ENCODE measurements around the gene LRP8. TPM values are rescaled to one million over a fixed set of nuclear protein-coding genes. Genes with fewer than 3 reads are reported as not detected.

The LRP8 gene
- total RNA-seq, 4 donors from 2014 or later: 0.36 to 4.2 (median 1.4) TPM

- DNase-seq: no peak
Observed at GRCh38 chr1:53317646-53318539, 10.0 kb downstream of the LRP8 start.

DNA sequence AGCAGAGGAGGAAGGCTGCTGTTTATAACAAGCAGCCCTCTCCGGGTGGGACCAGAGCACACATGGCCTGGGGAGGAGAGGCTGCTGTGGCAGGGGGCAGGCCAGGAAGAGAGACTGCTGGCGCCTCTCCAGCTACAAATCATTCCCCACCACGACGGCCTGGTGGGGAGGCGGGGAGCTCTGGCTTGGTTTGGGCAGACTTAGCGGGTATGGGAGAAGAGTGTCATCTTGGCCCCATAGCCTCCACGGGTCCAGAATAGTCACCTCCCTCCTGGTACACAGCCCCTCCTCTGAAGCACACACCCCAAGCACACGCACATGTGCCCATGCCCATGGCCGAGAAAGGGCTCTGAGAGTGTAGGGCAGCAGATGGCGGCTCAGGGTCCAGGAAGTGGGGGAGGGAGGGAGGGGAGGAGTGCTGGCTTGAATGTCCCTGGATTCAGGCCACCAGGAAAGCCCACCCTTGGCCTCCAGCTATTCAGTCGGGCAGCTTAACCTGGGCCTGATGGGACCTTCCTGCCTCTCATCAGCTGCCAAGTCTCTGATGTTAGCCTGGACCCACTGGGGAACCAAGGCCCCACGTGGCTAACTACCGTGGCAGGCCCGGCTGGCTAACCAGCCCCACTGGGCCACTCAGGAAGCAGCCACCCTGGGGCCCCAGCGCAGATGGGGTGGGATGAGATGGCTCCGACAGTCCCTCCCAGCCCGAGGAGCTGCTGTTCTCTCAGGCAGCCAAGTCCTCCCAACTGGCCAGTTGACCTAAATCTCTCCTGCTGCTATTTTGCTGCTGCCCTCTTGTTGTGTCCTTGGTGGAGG is 10.9 kb downstream of the LRP8 start:
- DNase-seq (no peak), ATAC-seq (no peak)

More at GRCh38 chr1:53317646-53318539, 10.0 kb downstream of the LRP8 start:
- no peak overlapping the region for H3K4me3 ChIP-seq
- intact Hi-C loops (cut with DNase I; ENCODE audit: low total_unique reads) (no loop called here), in situ Hi-C loops (cut with MboI; ENCODE audit: low sequenced_read_pairs in 4 of 4) (no loop called here)
- H3K36me3 ChIP-seq: no peaks in the 10 kb centered on the region
- H3K27me3 ChIP-seq: no peaks in the 10 kb centered on the region
- ATAC-seq: no peak
- no peak overlapping the region for H3K27ac ChIP-seq
- H3K9me3 ChIP-seq: no peaks in the 10 kb centered on the region
- TF ChIP-seq POLR2A (IDR thresholded peaks at IDR 0.05) (no peak), CTCF (IDR thresholded peaks at IDR 0.05 in 4 of 5, conservative IDR thresholded peaks at IDR 0.05 in 1 of 5) (no peak)
- H3K4me1 ChIP-seq: peaks cover 0 to 10% of the 10 kb centered on the region in 2 donors

GRCh38 chr1:53316424-53316765 is 11.5 kb downstream of the LRP8 start:
- Histone ChIP-seq H3K36me3 (no peaks in the 10 kb centered on the region), H3K27me3 (no peaks in the 10 kb centered on the region), H3K27ac (no peak overlapping the region), H3K4me3 (no peak overlapping the region), H3K9me3 (no peaks in the 10 kb centered on the region), H3K4me1 (peaks cover 0 to 10% of the 10 kb centered on the region in 2 donors)
- in situ Hi-C loops (cut with MboI; ENCODE audit: low sequenced_read_pairs in 4 of 4): no loop called here
- intact Hi-C loops (cut with DNase I; ENCODE audit: low total_unique reads): no loop called here
- DNase-seq (no peak), ATAC-seq (no peak)
- TF ChIP-seq CTCF (IDR thresholded peaks at IDR 0.05 in 4 of 5, conservative IDR thresholded peaks at IDR 0.05 in 1 of 5): no peak
- TF ChIP-seq POLR2A (IDR thresholded peaks at IDR 0.05): no peak

More for the DNA sequence above, 10.9 kb downstream of the LRP8 start:
- Histone ChIP-seq H3K27ac (no peak overlapping the region), H3K9me3 (no peaks in the 10 kb centered on the region), H3K36me3 (no peaks in the 10 kb centered on the region), H3K27me3 (no peaks in the 10 kb centered on the region), H3K4me1 (peaks cover 0 to 10% of the 10 kb centered on the region in 2 donors), H3K4me3 (no peak overlapping the region)
- intact Hi-C loops (cut with DNase I; ENCODE audit: low total_unique reads) (no loop called here), in situ Hi-C loops (cut with MboI; ENCODE audit: low sequenced_read_pairs in 4 of 4) (no loop called here)
- TF ChIP-seq CTCF (IDR thresholded peaks at IDR 0.05 in 4 of 5, conservative IDR thresholded peaks at IDR 0.05 in 1 of 5) (no peak), POLR2A (IDR thresholded peaks at IDR 0.05) (no peak)

- Histone ChIP-seq H3K4me1 (peaks cover 0 to 10% of the 10 kb centered on the region in 2 donors), H3K27me3 (no peaks in the 10 kb centered on the region), H3K9me3 (no peaks in the 10 kb centered on the region), H3K36me3 (no peaks in the 10 kb centered on the region), H3K27ac (no peak overlapping the region), H3K4me3 (no peak overlapping the region)
- no peak for DNase-seq
- TF ChIP-seq CTCF (IDR thresholded peaks at IDR 0.05 in 4 of 5, conservative IDR thresholded peaks at IDR 0.05 in 1 of 5): no peak
- no peak for TF ChIP-seq POLR2A (IDR thresholded peaks at IDR 0.05)
- in situ Hi-C loops (cut with MboI; ENCODE audit: low sequenced_read_pairs in 4 of 4) (no loop called here), intact Hi-C loops (cut with DNase I; ENCODE audit: low total_unique reads) (no loop called here)
- ATAC-seq: no peak
Observed at GRCh38 chr1:53315456-53316423, 12.1 kb downstream of the LRP8 start.
